NB4 (cell line): ENCODE measurements around the gene EGLN2.
A peak's percentile ranks its signal among the peaks of the same experiment; 100 is the strongest.

Source experiments
- DNase-seq: peaks from one replicate; pipeline ENCODE4 v3.0.0; 2010; ENCODE audit warnings: low read depth
- H3K4me3 ChIP-seq: one replicate; pipeline ENCODE4 v1.5.1; 2011; ENCODE audit warnings: mild to moderate bottlenecking, low read depth, low read length, moderate library complexity
- CTCF ChIP-seq: IDR thresholded peaks from one replicate; pipeline ENCODE4 v1.5.1; 2012; ENCODE audit warnings: low read depth, low read length
- MYC ChIP-seq: IDR thresholded peaks from 2 replicates; pipeline ENCODE4 v1.6.1; 2011; ENCODE audit warnings: low read depth, low read length
- POLR2A ChIP-seq: IDR thresholded peaks from 2 replicates; pipeline ENCODE4 v1.6.1; 2011; ENCODE audit warnings: mild to moderate bottlenecking; ENCODE audit not compliant: insufficient read length; ENCODE audit errors: extremely low read depth
- TF ChIP-seq, protein P1 (sequence below): IDR thresholded peaks from 2 replicates; pipeline ENCODE4 v1.6.1; 2011; ENCODE audit warnings: low read depth, low read length

EGLN2 gene

DNA sequence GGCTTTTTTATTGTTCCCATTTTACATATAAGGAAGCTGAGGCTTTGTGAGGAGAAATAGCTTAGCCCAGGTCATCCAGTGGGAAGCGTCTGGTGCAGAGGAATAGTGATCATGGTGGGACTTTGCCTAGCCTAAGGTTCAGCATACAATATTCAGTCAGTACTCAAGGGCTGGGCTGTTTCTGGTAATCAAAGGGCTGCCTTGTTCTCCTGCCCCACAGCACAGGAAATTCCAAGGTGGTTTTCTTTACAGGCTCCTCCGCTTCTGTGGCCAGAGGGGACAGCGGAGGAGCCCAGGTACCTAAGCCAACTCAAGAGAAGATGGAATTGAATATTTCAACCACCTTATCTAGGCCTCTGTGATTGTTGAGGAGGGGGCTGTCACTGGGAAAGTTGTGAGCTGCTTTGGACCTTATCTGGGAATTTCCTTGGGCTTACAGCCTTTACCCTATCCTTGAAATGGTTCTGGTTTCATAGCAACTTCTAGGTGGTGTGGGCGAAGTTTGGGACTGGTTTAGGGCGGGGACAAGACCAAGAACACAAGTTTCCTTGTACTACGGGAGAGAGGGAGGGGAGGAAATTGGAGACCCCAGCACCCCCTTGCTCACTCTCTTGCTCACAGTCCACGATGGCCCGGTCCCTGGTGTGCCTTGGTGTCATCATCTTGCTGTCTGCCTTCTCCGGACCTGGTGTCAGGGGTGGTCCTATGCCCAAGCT lies 23.9 kb upstream of the EGLN2 start, which contains the start of gene MIA:
TSS of gene MIA (plus strand) at position 606 of the 716 bp plus-strand sequence. CDS start at position 628, 22 bp downstream.
- no peak within 1 kb of the TSS for H3K4me3 ChIP-seq
- no peak for DNase-seq
- TF ChIP-seq POLR2A (no peak), MYC (no peak), CTCF (no peak)
- TF ChIP-seq, protein P1, sequence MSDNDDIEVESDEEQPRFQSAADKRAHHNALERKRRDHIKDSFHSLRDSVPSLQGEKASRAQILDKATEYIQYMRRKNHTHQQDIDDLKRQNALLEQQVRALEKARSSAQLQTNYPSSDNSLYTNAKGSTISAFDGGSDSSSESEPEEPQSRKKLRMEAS: no peak

DNA sequence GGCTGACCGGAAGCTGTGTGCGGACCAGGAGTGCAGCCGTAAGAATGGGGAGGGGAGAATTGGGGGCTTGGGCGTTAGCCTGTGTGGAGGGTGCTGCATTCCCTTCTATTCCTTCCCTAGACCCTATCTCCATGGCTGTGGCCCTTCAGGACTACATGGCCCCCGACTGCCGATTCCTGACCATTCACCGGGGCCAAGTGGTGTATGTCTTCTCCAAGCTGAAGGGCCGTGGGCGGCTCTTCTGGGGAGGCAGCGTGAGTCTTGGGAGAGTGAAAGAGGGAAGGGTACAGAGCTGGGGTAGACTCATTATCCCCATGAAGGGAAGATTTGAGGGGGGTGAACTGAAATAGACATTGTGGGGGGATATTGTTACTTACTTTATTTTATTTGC lies 23.4 kb upstream of the EGLN2 start:
- TF ChIP-seq, protein P1: no peak
- TF ChIP-seq CTCF (no peak), MYC (no peak), POLR2A (no peak)
- DNase-seq: no peak
- no peak overlapping the region for H3K4me3 ChIP-seq

- DNase-seq: no peak
- no peak overlapping the region for H3K4me3 ChIP-seq
- TF ChIP-seq, protein P1: no peak
- TF ChIP-seq POLR2A: no peak
- no peak for TF ChIP-seq CTCF
- TF ChIP-seq MYC: no peak
Observed at GRCh38 chr19:40776364-40776763, 22.6 kb upstream of the EGLN2 start.

- TF ChIP-seq MYC (no peak), CTCF (no peak), POLR2A (no peak)
- TF ChIP-seq, protein P1: no peak
- peak; percentile 96 for DNase-seq
- H3K4me3 ChIP-seq: peak overlapping the region; percentile 62
Observed at GRCh38 chr19:40776932-40777644, 21.9 kb upstream of the EGLN2 start.

- TF ChIP-seq, protein P1: no peak
- TF ChIP-seq MYC (no peak), POLR2A (no peak)
- DNase-seq: no peak
- peak overlapping the region; percentile 62 for H3K4me3 ChIP-seq
Observed at GRCh38 chr19:40777645-40777936, 21.4 kb upstream of the EGLN2 start.
